CD4-positive, alpha-beta T cell (primary cell): ENCODE measurements around the gene PJVK. TPM values are rescaled to one million over a fixed set of nuclear protein-coding genes. Genes with fewer than 3 reads are reported as not detected.

Experiments
- ATAC-seq: fragments of 200-7000 bp; cut with Tn5 transposase; one replicate; pipeline ENCODE4 v1.10.0; 2022; ENCODE audit warnings: mild to moderate bottlenecking; ENCODE audit not compliant: poor library complexity
- CTCF ChIA-PET: fragments of 350-600 bp; sonication (Branson Sonifier 250); formaldehyde crosslinking; loops from one replicate; lab custom pipeline; 2021; ENCODE audit warnings: antibody characterized with exemption, inconsistent platforms; lab: Charles Lee
- POLR2A ChIA-PET: fragments of 350-600 bp; sonication (Branson Sonifier 250); formaldehyde crosslinking; loops from one replicate; lab custom pipeline; 2021; ENCODE audit warnings: antibody characterized with exemption, inconsistent platforms; lab: Charles Lee
- DNase-seq, 14 experiments: peaks; one replicate each; pipeline ENCODE4 v3.0.0-alpha.2; 2013 to 2020; ENCODE audit warnings: mixed read lengths in 2 of 14
- H3K27ac ChIP-seq, 2 donors: one replicate each; pipeline versions ENCODE4 v1.5.1 to v1.7.0; 2013; ENCODE audit warnings: low read length in 2 of 2, low read depth in 1 of 2, mild to moderate bottlenecking in 1 of 2
- H3K27me3 ChIP-seq, 2 experiments: 1 replicate in 1 of 2; 2 replicates in 1 of 2; pipeline versions ENCODE4 v1.6.1 to v1.7.0; 2013; ENCODE audit warnings: low read length in 2 of 2, control low read depth in 1 of 2, mild to moderate bottlenecking in 1 of 2, moderate library complexity in 1 of 2; ENCODE audit not compliant: insufficient read depth in 2 of 2, control insufficient read depth in 1 of 2
- H3K36me3 ChIP-seq: one replicate; pipeline ENCODE4 v1.6.1; 2013; ENCODE audit warnings: low read length, control low read depth; ENCODE audit not compliant: insufficient read depth
- H3K4me1 ChIP-seq: one replicate; pipeline ENCODE4 v1.6.1; 2013; ENCODE audit warnings: low read length, control low read depth; ENCODE audit not compliant: insufficient read depth
- H3K4me3 ChIP-seq: one replicate; pipeline ENCODE4 v1.5.1; 2013; ENCODE audit warnings: mild to moderate bottlenecking, low read length, moderate library complexity
- H3K9me3 ChIP-seq, 2 experiments: 1 replicate in 1 of 2; 2 replicates in 1 of 2; pipeline versions ENCODE4 v1.6.1 to v1.7.0; 2013; ENCODE audit warnings: low read length in 2 of 2, mild to moderate bottlenecking in 2 of 2, control low read depth in 1 of 2, moderate library complexity in 1 of 2; ENCODE audit not compliant: control insufficient read depth in 1 of 2, insufficient read depth in 1 of 2
- H3K27ac Mint-ChIP-seq: one replicate; pipeline ENCODE4 v1.8.0; 2020; ENCODE audit warnings: mixed read lengths
- H3K27me3 Mint-ChIP-seq: one replicate; pipeline ENCODE4 v1.8.0; 2021; ENCODE audit warnings: mixed read lengths
- H3K36me3 Mint-ChIP-seq: one replicate; pipeline ENCODE4 v1.8.0; 2021; ENCODE audit warnings: low read depth, mixed read lengths
- H3K4me1 Mint-ChIP-seq: one replicate; pipeline ENCODE4 v1.8.0; 2021; ENCODE audit warnings: low read depth, mixed read lengths
- H3K4me3 Mint-ChIP-seq: one replicate; pipeline ENCODE4 v1.8.0; 2020; ENCODE audit warnings: mild to moderate bottlenecking, mixed read lengths
- H3K9me3 Mint-ChIP-seq: one replicate; pipeline ENCODE4 v1.8.0; 2020; ENCODE audit warnings: mixed read lengths
- intact Hi-C, 2 experiments: fragments of 100-400 bp; cut with DNase I in 1 of 2; cut with micrococcal nuclease in 1 of 2; formaldehyde crosslinking; loops; one replicate each; pipeline versions ENCODE4 v1.15.1 to v1.9.0; 2023 to 2025; cut with DNase I, micrococcal nuclease
- total RNA-seq, 174 experiments: library from RNA in 2 of 174; stranded (reverse) in 2 of 174; gene quantifications; one replicate each; pipeline ENCODE4 v1.2.3 and lab custom pipeline; 2021 to 2026
- TF ChIP-seq, protein P1 (sequence below): fragments of 200-600 bp; IDR thresholded peaks from one replicate; pipeline ENCODE4 v1.8.0; 2022; ENCODE audit warnings: antibody characterized with exemption, mild to moderate bottlenecking

Gene PJVK
- total RNA-seq, 2 experiments from 2014 or later: 3.8 to 4.2 TPM

- intact Hi-C loops: loop anchor here in 1 of 2 experiments (1.0 kb wide), 1 partner anchor 24 kb away; no protein-coding TSS in a partner anchor
- Mint-ChIP-seq H3K4me1 (peaks cover 28% of the 10 kb centered on the region), H3K27me3 (no peaks in the 10 kb centered on the region), H3K27ac (no peak overlapping the region), H3K4me3 (no peak overlapping the region), H3K9me3 (no peaks in the 10 kb centered on the region), H3K36me3 (peaks cover 10% of the 10 kb centered on the region)
- H3K36me3 ChIP-seq: no peaks in the 10 kb centered on the region
- peaks cover 25% of the 10 kb centered on the region for H3K4me1 ChIP-seq
- POLR2A ChIA-PET: interaction anchor here (1.0 to 1.9 kb wide), 2 partner anchors 25 to 26 kb away, joined by 3 to 5 read pairs; partner anchors contain the start of genes PJVK and PRKRA
- TF ChIP-seq, protein P1, sequence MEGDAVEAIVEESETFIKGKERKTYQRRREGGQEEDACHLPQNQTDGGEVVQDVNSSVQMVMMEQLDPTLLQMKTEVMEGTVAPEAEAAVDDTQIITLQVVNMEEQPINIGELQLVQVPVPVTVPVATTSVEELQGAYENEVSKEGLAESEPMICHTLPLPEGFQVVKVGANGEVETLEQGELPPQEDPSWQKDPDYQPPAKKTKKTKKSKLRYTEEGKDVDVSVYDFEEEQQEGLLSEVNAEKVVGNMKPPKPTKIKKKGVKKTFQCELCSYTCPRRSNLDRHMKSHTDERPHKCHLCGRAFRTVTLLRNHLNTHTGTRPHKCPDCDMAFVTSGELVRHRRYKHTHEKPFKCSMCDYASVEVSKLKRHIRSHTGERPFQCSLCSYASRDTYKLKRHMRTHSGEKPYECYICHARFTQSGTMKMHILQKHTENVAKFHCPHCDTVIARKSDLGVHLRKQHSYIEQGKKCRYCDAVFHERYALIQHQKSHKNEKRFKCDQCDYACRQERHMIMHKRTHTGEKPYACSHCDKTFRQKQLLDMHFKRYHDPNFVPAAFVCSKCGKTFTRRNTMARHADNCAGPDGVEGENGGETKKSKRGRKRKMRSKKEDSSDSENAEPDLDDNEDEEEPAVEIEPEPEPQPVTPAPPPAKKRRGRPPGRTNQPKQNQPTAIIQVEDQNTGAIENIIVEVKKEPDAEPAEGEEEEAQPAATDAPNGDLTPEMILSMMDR: no peak
- no peak overlapping the region for H3K4me3 ChIP-seq
- ATAC-seq (no peak), DNase-seq (no peak)
- no peaks in the 10 kb centered on the region for H3K9me3 ChIP-seq
- CTCF ChIA-PET: no interaction called here
- no peaks in the 10 kb centered on the region for H3K27me3 ChIP-seq
- no peak overlapping the region for H3K27ac ChIP-seq
These were observed 25.3 kb downstream of the PJVK start for GRCh38 chr2:178476477-178476876.

DNA sequence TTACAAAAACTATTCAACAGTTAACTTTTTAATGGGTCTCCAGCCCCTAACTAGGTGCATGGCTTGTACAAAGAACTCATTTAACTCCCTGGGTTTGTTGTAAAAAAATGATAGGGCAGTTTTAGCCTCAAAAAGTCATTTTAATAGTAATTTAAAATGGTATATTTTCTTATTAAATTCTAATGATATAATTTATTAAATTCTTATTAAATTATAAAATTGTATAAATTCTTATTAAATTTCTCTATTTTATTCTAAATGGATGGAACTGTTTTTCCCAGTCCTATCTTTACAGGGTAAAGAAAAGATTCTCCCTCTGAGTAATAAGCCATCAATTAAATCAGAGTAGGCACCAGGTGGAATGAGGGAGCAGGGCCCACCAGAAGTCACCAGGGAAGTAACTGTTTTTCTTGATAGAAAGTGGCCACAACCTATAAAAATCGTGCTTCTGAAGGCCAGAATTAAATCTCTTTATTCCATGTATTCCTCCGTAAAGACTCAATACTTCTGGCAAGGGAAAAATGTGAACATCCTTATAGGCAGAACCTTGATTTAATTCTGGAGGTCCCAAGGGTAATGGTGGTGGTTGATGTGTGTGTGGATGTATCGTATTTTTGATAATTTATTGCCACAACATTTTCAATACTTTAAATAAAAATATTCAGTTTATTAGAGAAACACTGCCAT is 26.4 kb downstream of the PJVK start:
- intact Hi-C loops: loop anchor here in 1 of 2 experiments (2.0 kb wide), 2 partner anchors 27 to 45 kb away; partner anchors contain the start of genes PJVK and PRKRA

DNA sequence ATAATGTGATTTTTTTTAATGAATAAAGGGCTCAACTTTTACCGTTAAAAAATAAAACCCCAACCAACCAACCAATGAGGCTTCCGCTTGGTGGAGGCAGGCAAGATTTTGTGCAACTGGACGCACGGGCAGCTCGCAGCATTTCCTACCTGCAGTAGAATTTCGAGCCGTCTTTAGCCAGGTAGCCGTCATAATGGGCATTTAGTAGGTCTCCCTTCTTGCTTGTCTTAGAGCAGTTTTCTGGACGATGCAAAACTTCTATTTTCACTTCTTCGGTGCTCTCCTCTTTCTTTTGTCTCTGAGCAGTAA is 26.9 kb downstream of the PJVK start:
- Mint-ChIP-seq H3K36me3 (peaks cover 10% of the 10 kb centered on the region), H3K27ac (peak overlapping the region; percentile 91), H3K4me3 (peak overlapping the region; percentile 96), H3K27me3 (no peaks in the 10 kb centered on the region), H3K9me3 (no peaks in the 10 kb centered on the region), H3K4me1 (peaks cover 44% of the 10 kb centered on the region)
- Histone ChIP-seq H3K36me3 (no peaks in the 10 kb centered on the region), H3K4me3 (peak overlapping the region; percentile 66), H3K4me1 (peaks cover 40% of the 10 kb centered on the region), H3K9me3 (no peaks in the 10 kb centered on the region), H3K27me3 (no peaks in the 10 kb centered on the region), H3K27ac (peak overlapping the region; percentile 76 to 83)
- CTCF ChIA-PET: no interaction called here
- ATAC-seq (no peak), DNase-seq (no peak)
- intact Hi-C loops: loop anchor here in 1 of 2 experiments (2.0 kb wide), 2 partner anchors 27 to 45 kb away; partner anchors contain the start of genes PJVK and PRKRA
- TF ChIP-seq, protein P1: no peak
- POLR2A ChIA-PET: interaction anchor here (0.7 to 1.9 kb wide), 2 partner anchors 19 to 27 kb away, joined by 3 to 5 read pairs; partner anchors contain the start of genes PJVK and PRKRA

More for the DNA sequence above, 26.4 kb downstream of the PJVK start:
- Mint-ChIP-seq H3K4me1 (peaks cover 39% of the 10 kb centered on the region), H3K4me3 (peak overlapping the region; percentile 96), H3K36me3 (peaks cover 10% of the 10 kb centered on the region), H3K9me3 (no peaks in the 10 kb centered on the region), H3K27ac (peak overlapping the region; percentile 91), H3K27me3 (no peaks in the 10 kb centered on the region)
- no peaks in the 10 kb centered on the region for H3K27me3 ChIP-seq
- DNase-seq: peak in 1 of 14 experiments; percentile 4
- ATAC-seq: no peak
- TF ChIP-seq, protein P1: no peak
- ChIA-PET POLR2A (interaction anchor here (0.7 to 1.9 kb wide), 2 partner anchors 19 to 27 kb away, joined by 3 to 5 read pairs; partner anchors contain the start of genes PJVK and PRKRA), CTCF (no interaction called here)
- peaks cover 36% of the 10 kb centered on the region for H3K4me1 ChIP-seq
- H3K36me3 ChIP-seq: no peaks in the 10 kb centered on the region
- peak overlapping the region; percentile 76 to 83 for H3K27ac ChIP-seq
- H3K9me3 ChIP-seq: no peaks in the 10 kb centered on the region
- H3K4me3 ChIP-seq: peak overlapping the region; percentile 66
